ENCODE data around the gene HECTD1.

GRCh38 chr14:31219169-31219568 is 11.6 kb upstream of the HECTD1 start:
- no peak for TF ChIP-seq NRF1 (IDR thresholded peaks at IDR 0.05; ENCODE audit: low read depth, low read length)
- no peak for TF ChIP-seq EZH2phosphoT487 (IDR thresholded peaks at IDR 0.05; ENCODE audit: borderline replicate concordance, low read depth)
- TF ChIP-seq YY1 (IDR thresholded peaks at IDR 0.05; ENCODE audit: low read depth): no peak
- TF ChIP-seq MAX (IDR thresholded peaks at IDR 0.05; ENCODE audit: low read depth): no peak
